ENCODE results near the gene B4GALT3.

DNA sequence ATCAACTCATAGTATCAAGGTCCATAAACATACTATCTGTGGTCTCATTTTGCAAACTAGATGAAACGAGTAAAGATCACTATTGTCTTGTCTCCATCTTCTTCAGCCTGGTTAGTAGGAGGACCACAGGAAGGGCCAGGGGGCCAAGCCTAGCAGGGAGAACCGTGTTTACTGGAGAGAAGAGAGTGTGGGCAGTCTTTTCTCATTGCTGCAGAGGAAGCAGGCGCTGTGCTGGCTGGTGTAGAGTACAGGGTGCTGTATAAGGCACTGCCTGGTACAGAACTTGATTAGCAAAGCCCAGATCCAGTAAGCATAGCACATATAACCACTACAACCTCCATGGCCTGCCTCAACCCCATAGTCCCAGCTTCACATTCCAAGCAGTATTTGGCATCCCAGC is 10.0 kb upstream of the B4GALT3 start:
- TF ChIP-seq, protein P1, sequence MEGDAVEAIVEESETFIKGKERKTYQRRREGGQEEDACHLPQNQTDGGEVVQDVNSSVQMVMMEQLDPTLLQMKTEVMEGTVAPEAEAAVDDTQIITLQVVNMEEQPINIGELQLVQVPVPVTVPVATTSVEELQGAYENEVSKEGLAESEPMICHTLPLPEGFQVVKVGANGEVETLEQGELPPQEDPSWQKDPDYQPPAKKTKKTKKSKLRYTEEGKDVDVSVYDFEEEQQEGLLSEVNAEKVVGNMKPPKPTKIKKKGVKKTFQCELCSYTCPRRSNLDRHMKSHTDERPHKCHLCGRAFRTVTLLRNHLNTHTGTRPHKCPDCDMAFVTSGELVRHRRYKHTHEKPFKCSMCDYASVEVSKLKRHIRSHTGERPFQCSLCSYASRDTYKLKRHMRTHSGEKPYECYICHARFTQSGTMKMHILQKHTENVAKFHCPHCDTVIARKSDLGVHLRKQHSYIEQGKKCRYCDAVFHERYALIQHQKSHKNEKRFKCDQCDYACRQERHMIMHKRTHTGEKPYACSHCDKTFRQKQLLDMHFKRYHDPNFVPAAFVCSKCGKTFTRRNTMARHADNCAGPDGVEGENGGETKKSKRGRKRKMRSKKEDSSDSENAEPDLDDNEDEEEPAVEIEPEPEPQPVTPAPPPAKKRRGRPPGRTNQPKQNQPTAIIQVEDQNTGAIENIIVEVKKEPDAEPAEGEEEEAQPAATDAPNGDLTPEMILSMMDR (IDR thresholded peaks at IDR 0.05): no peak
- TF ChIP-seq POLR2AphosphoS5 (IDR thresholded peaks at IDR 0.05) (no peak), POLR2A (IDR thresholded peaks at IDR 0.05) (no peak)
